DOHH2 (cell line): ENCODE results near the gene LRWD1.
A peak's percentile ranks its signal among the peaks of the same experiment; 100 is the strongest.

Source experiments
- H3F3A ChIP-seq: fragments of 200-600 bp; sonication (generic), shearing (Covaris generic); 2 replicates; pipeline ENCODE4 v1.6.0; 2016; ENCODE audit warnings: antibody characterized with exemption, mild to moderate bottlenecking; ENCODE audit not compliant: control insufficient read depth, insufficient read depth
- H3K27ac ChIP-seq: fragments of 200-600 bp; sonication (generic); 2 replicates; pipeline ENCODE4 v1.5.1; 2014; ENCODE audit warnings: low read depth, mild to moderate bottlenecking, low read length, moderate library complexity
- H3K27me3 ChIP-seq: fragments of 200-600 bp; sonication (generic); 2 replicates; pipeline ENCODE4 v1.6.1; 2014; ENCODE audit warnings: mild to moderate bottlenecking, low read length, mixed read lengths; ENCODE audit not compliant: control insufficient read depth
- H3K36me3 ChIP-seq: fragments of 200-600 bp; sonication (generic); 2 replicates; pipeline ENCODE4 v1.6.1; 2014; ENCODE audit warnings: mild to moderate bottlenecking, low read length, moderate library complexity, mixed read lengths; ENCODE audit not compliant: control insufficient read depth
- H3K4me1 ChIP-seq: fragments of 200-600 bp; sonication (generic); 2 replicates; pipeline ENCODE4 v1.6.1; 2014; ENCODE audit warnings: mild to moderate bottlenecking, low read length, mixed read lengths; ENCODE audit not compliant: control insufficient read depth
- H3K4me2 ChIP-seq: fragments of 200-600 bp; sonication (generic); 2 replicates; pipeline ENCODE4 v1.6.0; 2014; ENCODE audit warnings: mild to moderate bottlenecking, low read length, moderate library complexity
- H3K4me3 ChIP-seq: fragments of 200-600 bp; sonication (generic); 2 replicates; pipeline ENCODE4 v1.5.1; 2014; ENCODE audit warnings: mild to moderate bottlenecking, low read length, mixed read lengths
- H3K79me2 ChIP-seq: fragments of 200-600 bp; sonication (generic); 2 replicates; pipeline ENCODE4 v1.6.1; 2014; ENCODE audit warnings: mild to moderate bottlenecking, low read length, mixed read lengths; ENCODE audit not compliant: control insufficient read depth
- H3K9me2 ChIP-seq: fragments of 200-600 bp; sonication (generic); replicated peaks from 2 replicates; pipeline ENCODE4 v1.6.1; 2014; ENCODE audit warnings: mild to moderate bottlenecking, low read length, mixed read lengths; ENCODE audit not compliant: control insufficient read depth
- H3K9me3 ChIP-seq: fragments of 200-600 bp; sonication (generic); 2 replicates; pipeline ENCODE4 v1.6.1; 2014; ENCODE audit warnings: antibody characterized with exemption, low read length, mixed read lengths; ENCODE audit not compliant: control insufficient read depth, insufficient read depth
- H4K20me1 ChIP-seq: fragments of 200-600 bp; sonication (generic); 2 replicates; pipeline ENCODE4 v1.6.0; 2014; ENCODE audit warnings: low read depth, mild to moderate bottlenecking, antibody characterized with exemption, low read length, moderate library complexity; ENCODE audit not compliant: control insufficient read depth, insufficient read depth
- EZH2phosphoT487 ChIP-seq: fragments of 200-600 bp; sonication (generic); IDR thresholded peaks from 2 replicates; pipeline ENCODE4 v1.6.1; 2017; ENCODE audit warnings: borderline replicate concordance, mild to moderate bottlenecking, antibody characterized with exemption, low read length, moderate library complexity, mixed read lengths
- TF ChIP-seq, protein P1 (sequence below): fragments of 200-600 bp; sonication (generic); IDR thresholded peaks from one replicate; pipeline ENCODE4 v1.5.1; 2014; ENCODE audit warnings: antibody characterized with exemption, mild to moderate bottlenecking, low read depth, low read length; ENCODE audit not compliant: poor library complexity, severe bottlenecking

LRWD1 gene

DNA sequence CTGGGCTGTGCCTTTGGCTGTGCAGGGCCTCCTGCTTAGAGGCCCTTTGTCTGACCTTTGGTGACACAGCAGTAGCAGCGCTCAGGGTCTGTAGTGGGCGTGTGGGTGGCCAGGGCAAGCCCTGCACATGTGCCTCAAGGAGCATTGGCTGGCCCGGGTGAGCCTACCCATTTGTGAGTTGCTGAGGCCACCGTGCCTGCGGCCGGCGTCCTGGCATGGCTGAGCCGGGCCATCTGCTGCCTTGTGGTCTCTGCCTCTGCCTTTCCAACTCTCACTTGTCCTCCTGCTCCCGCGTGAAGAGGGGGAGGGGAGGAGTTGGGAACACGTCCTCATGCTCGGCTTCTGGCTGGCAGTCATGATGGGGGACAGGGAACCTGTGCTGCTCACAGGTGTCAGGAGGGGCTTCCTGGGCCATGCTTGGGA, 40.6 kb upstream of the LRWD1 start:
- H3K9me3 ChIP-seq = no peaks in the 10 kb centered on the region
- H3K4me2 ChIP-seq = peak overlapping the region; percentile 75
- H3K4me3 ChIP-seq = peak overlapping the region; percentile 73
- peaks cover 61% of the 10 kb centered on the region for H3F3A ChIP-seq
- no peak for TF ChIP-seq EZH2phosphoT487
- TF ChIP-seq, protein P1, sequence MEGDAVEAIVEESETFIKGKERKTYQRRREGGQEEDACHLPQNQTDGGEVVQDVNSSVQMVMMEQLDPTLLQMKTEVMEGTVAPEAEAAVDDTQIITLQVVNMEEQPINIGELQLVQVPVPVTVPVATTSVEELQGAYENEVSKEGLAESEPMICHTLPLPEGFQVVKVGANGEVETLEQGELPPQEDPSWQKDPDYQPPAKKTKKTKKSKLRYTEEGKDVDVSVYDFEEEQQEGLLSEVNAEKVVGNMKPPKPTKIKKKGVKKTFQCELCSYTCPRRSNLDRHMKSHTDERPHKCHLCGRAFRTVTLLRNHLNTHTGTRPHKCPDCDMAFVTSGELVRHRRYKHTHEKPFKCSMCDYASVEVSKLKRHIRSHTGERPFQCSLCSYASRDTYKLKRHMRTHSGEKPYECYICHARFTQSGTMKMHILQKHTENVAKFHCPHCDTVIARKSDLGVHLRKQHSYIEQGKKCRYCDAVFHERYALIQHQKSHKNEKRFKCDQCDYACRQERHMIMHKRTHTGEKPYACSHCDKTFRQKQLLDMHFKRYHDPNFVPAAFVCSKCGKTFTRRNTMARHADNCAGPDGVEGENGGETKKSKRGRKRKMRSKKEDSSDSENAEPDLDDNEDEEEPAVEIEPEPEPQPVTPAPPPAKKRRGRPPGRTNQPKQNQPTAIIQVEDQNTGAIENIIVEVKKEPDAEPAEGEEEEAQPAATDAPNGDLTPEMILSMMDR = no peak
- H3K27ac ChIP-seq = peak overlapping the region; percentile 97
- peaks cover 78% of the 10 kb centered on the region for H3K36me3 ChIP-seq
- peaks cover 91% of the 10 kb centered on the region for H3K4me1 ChIP-seq
- no peaks in the 10 kb centered on the region for H3K9me2 ChIP-seq
- peaks cover 38% of the 10 kb centered on the region for H3K79me2 ChIP-seq
- H3K27me3 ChIP-seq = no peaks in the 10 kb centered on the region
- H4K20me1 ChIP-seq = no peaks in the 10 kb centered on the region

DNA sequence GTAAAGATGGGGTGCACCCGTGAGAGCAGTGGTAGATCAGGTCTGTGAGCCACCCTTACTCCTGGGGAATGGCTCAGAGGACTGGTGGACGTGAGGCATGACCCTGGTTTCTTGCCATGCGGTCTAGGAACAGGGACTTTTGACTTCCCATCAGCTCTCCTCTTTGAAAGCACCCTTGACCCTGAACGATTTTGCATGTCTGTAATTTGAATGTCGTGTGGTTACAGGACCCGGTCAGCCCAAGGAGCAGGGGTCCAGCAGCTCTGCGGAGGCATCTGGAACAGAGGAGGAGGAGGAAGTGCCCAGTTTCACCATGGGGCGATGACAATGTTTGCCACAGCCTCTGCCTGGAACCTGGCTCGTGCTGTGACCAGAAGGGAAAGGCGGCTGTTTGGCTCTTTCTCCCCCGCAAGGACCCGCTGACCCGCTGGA, 40.0 kb upstream of the LRWD1 start:
- Histone ChIP-seq H3K9me3 (no peaks in the 10 kb centered on the region), H3K9me2 (no peaks in the 10 kb centered on the region), H4K20me1 (no peaks in the 10 kb centered on the region), H3K4me2 (peak overlapping the region; percentile 75), H3K4me1 (peaks cover 91% of the 10 kb centered on the region), H3K36me3 (peaks cover 71% of the 10 kb centered on the region), H3F3A (peaks cover 57% of the 10 kb centered on the region), H3K4me3 (peak overlapping the region; percentile 73), H3K27ac (peak overlapping the region; percentile 97), H3K79me2 (peaks cover 34% of the 10 kb centered on the region), H3K27me3 (no peaks in the 10 kb centered on the region)
- TF ChIP-seq EZH2phosphoT487 = no peak
- TF ChIP-seq, protein P1 = no peak

DNA sequence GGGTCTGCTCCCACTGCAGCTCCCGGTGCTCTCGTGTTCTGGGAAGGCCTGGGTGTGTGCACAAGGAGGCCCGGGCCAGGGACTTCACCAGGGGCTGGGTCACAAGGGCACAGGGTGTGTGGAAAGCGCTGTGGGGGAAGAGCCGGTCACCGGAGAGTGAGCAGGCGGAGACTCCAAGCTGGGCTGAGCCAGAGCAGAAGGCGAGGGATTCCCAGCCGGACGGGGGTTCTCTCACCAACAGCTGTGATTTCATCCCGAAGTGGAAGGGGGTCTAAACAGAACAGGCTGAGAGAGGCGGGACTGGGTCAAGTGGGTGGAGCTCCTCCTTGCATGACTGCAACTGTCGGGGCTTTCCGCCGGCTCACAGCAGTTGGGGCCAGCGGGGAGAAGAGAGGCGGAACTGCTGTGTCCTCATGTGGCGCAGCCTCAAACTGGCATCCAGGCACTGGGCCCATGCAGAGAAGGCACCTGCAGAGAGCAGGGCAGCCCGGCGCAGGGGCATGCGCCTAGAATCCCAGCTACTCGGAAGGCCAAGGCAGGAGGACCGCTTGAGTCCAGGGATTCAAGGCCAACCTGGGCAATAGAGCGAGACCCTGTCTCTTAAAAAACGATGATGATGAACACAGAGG, 39.0 kb upstream of the LRWD1 start:
- H3F3A ChIP-seq = peaks cover 53% of the 10 kb centered on the region
- H3K4me3 ChIP-seq = peak overlapping the region; percentile 73

More for the DNA sequence above, 39.0 kb upstream of the LRWD1 start:
- H3K79me2 ChIP-seq = peaks cover 29% of the 10 kb centered on the region
- no peaks in the 10 kb centered on the region for H4K20me1 ChIP-seq
- peaks cover 62% of the 10 kb centered on the region for H3K36me3 ChIP-seq
- H3K27me3 ChIP-seq = no peaks in the 10 kb centered on the region
- no peaks in the 10 kb centered on the region for H3K9me2 ChIP-seq
- H3K4me1 ChIP-seq = peaks cover 91% of the 10 kb centered on the region
- H3K27ac ChIP-seq = peak overlapping the region; percentile 97
- H3K4me2 ChIP-seq = peak overlapping the region; percentile 75
- no peaks in the 10 kb centered on the region for H3K9me3 ChIP-seq
- TF ChIP-seq, protein P1 = no peak
- TF ChIP-seq EZH2phosphoT487 = no peak
